Testis (tissue), 3 donors: ENCODE results near the gene CFAP57. TPM values are rescaled to one million over a fixed set of nuclear protein-coding genes. Genes with fewer than 3 reads are reported as not detected.

Experiments
- DNase-seq: peaks from one replicate; pipeline ENCODE4 v3.0.0-alpha.2; 2019
- H3K27ac ChIP-seq, 2 donors: fragments of 200-600 bp; sonication (generic); one replicate each; pipeline ENCODE4 v1.5.1; 2019
- H3K27me3 ChIP-seq: fragments of 200-600 bp; sonication (generic); one replicate; pipeline ENCODE4 v1.5.1; 2019
- H3K36me3 ChIP-seq: fragments of 200-600 bp; sonication (generic); one replicate; pipeline ENCODE4 v1.5.1; 2017; ENCODE audit warnings: low read depth; ENCODE audit errors: missing control alignments
- H3K4me1 ChIP-seq: fragments of 200-600 bp; sonication (generic); one replicate; pipeline ENCODE4 v1.5.1; 2019
- H3K4me3 ChIP-seq, 2 donors: fragments of 200-600 bp; sonication (generic); one replicate each; pipeline ENCODE4 v1.5.1; 2017 to 2019
- H3K9me3 ChIP-seq: fragments of 200-600 bp; sonication (generic); one replicate; pipeline ENCODE4 v1.5.1; 2017
- POLR2A ChIP-seq: fragments of 450-650 bp; IDR thresholded peaks from one replicate; pipeline ENCODE4 v1.6.1; 2017; ENCODE audit warnings: antibody characterized with exemption, mild to moderate bottlenecking, moderate library complexity
- WGBS, 2 donors: methylation state at CpG; one replicate each; pipeline ENCODE4 v1.1.5; 2018; 5-methylcytosine and 5-hydroxymethylcytosine counted together
- intact Hi-C: fragments of 100-400 bp; cut with DNase I; formaldehyde crosslinking; loops from one replicate; pipeline ENCODE4 v1.15.1; 2023; ENCODE audit warnings: low total_unique reads
- polyA plus RNA-seq: library from polyadenylated mRNA; stranded (reverse); fragments of 350-450 nt; fragmentation: Illumina TruSeq; extraction: RNeasy Lipid Tissue Mini Kit (QIAGEN cat#74804); gene quantifications from one replicate; pipeline ENCODE4 v1.2.3, GENCODE V29; 2014; ENCODE audit warnings: low read depth, low replicate concordance; ENCODE audit not compliant: insufficient read depth
- total RNA-seq, 2 donors: library from RNA; depleted of rRNA; stranded (reverse); fragments of >200 nt; gene quantifications; one replicate each; pipeline ENCODE4 v1.2.3, GENCODE V29; 2016
- TF ChIP-seq, protein P1 (sequence below), 3 experiments: fragments of 450-650 bp in 2 of 3; fragments of 200-600 bp in 1 of 3; sonication (generic) in 1 of 3; IDR thresholded peaks; one replicate each; pipeline ENCODE4 v1.5.1; 2016 to 2019; ENCODE audit warnings: antibody characterized with exemption in 3 of 3, mild to moderate bottlenecking in 2 of 3, moderate library complexity in 1 of 3

The CFAP57 gene
- total and polyA plus RNA-seq, 3 donors from 2014 or later = 16.6 to 38.7 (median 22.9) TPM

DNA sequence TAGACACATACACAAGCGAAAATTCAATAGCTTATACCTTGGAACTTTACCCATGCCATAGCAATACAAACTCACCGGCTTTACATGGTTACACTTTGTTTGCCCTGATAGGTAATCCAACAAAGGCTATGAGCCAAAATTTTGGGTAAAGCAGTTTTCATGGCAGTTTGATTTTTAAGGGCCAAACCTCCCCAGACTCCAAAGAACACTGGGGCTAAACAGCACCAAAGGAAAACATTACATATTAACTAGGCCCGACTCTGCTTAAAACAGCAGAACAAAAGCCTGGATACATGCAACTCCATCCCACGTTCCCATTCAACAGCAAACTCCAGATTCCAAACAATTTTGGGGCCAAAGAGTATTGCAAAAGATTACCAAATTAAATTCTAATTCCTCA is 93.3 kb downstream of the CFAP57 start:
- Histone ChIP-seq H3K9me3 (no peaks in the 10 kb centered on the region), H3K36me3 (no peaks in the 10 kb centered on the region), H3K4me1 (no peaks in the 10 kb centered on the region), H3K27me3 (no peaks in the 10 kb centered on the region), H3K27ac (no peak overlapping the region), H3K4me3 (no peak overlapping the region)
- 84 to 90% methylated on average over 4 of the region's 4 CpGs for WGBS, 2 donors
- intact Hi-C loops = no loop called here
- no peak for DNase-seq
- TF ChIP-seq, protein P1, sequence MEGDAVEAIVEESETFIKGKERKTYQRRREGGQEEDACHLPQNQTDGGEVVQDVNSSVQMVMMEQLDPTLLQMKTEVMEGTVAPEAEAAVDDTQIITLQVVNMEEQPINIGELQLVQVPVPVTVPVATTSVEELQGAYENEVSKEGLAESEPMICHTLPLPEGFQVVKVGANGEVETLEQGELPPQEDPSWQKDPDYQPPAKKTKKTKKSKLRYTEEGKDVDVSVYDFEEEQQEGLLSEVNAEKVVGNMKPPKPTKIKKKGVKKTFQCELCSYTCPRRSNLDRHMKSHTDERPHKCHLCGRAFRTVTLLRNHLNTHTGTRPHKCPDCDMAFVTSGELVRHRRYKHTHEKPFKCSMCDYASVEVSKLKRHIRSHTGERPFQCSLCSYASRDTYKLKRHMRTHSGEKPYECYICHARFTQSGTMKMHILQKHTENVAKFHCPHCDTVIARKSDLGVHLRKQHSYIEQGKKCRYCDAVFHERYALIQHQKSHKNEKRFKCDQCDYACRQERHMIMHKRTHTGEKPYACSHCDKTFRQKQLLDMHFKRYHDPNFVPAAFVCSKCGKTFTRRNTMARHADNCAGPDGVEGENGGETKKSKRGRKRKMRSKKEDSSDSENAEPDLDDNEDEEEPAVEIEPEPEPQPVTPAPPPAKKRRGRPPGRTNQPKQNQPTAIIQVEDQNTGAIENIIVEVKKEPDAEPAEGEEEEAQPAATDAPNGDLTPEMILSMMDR (IDR thresholded peaks at IDR 0.05) = no peak
- no peak for TF ChIP-seq POLR2A

DNA sequence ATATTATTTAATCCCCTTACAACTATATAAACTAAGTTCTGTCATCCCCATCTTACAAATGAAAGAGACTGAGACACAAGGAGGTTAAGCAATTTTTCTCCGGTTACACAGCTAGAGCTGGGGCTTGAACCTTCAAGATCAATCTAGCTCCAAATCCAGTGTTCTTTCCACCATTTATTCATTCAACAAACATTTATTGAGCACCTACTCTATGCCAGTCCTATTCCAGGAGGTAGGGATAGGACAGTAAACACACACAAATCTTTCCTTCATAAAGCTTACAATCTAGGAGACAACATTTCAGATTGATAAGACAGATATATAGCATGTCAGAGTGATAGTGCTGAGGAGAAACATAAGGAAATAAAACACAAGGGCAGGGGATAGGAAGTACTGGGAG is 94.8 kb downstream of the CFAP57 start:
- Histone ChIP-seq H3K27ac (no peak overlapping the region), H3K4me3 (no peak overlapping the region), H3K36me3 (no peaks in the 10 kb centered on the region), H3K9me3 (no peaks in the 10 kb centered on the region), H3K4me1 (peaks cover 5% of the 10 kb centered on the region), H3K27me3 (no peaks in the 10 kb centered on the region)
- TF ChIP-seq, protein P1 (IDR thresholded peaks at IDR 0.05) = no peak
- TF ChIP-seq POLR2A = no peak
- intact Hi-C loops = no loop called here
- no peak for DNase-seq
- 100% methylated on average over 1 of the region's 1 CpG for WGBS, 2 donors

DNA sequence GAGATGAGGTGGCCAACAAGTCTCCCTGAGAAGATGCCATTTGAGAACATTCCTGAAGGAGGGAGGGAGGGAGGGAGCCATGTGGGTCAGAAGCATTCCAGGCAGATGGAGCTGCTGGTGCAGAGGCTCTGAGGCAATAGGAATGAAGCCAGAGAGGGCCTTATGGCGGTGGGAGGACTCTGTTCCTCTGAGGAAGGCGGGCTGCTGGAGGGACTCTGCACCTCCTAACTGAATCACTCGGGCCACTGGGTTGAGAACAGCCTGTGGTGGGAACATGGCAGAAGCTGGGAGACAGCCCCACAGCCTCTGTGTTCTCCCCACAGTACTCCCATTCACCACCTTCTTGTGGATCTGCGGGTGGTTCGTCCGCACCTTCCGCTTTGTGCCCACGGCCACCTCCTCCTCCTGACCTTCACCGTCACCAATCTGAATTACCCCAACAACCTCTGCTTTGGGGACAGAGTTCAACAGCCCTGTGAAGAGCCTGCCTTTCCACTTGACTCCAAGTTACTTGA is 95.2 kb downstream of the CFAP57 start:
- Histone ChIP-seq H3K27ac (no peak overlapping the region), H3K4me1 (peaks cover 5% of the 10 kb centered on the region), H3K9me3 (no peaks in the 10 kb centered on the region), H3K4me3 (no peak overlapping the region), H3K36me3 (no peaks in the 10 kb centered on the region), H3K27me3 (no peaks in the 10 kb centered on the region)
- intact Hi-C loops = no loop called here
- DNase-seq = peak; percentile 13
- TF ChIP-seq POLR2A = no peak
- TF ChIP-seq, protein P1 (IDR thresholded peaks at IDR 0.05) = no peak
- 84 to 86% methylated on average over 9 of the region's 9 CpGs for WGBS, 2 donors

DNA sequence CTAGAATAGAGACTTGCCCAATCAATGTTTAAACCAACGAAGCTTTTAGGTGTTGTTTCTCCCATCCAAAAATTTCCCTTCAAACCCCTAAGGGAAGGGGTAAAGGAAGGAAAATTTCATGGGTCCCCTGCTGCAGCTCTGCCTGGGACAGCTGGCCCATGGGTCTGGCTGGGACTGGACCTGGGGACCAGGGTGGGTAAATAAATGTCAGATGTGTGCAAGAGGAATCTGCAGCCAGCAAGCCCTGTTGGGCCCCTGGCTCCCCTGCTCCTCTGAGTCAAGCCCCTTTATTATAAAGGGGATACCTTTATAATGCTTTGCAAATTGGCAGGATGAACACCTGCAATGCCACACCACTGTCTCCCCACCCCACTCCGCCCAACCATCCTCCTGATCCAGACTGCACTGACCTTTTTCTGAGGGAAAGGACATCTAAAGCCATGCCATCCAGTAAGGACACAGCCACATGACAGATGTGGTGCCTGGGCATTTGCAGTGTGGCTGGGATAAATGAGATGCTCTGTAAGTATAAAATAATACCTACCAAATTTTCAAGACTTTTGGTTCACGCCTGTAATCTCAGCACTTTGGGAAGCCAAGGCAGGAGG is 95.8 kb downstream of the CFAP57 start:
- intact Hi-C loops = no loop called here
- 87 to 92% methylated on average over 3 of the region's 3 CpGs for WGBS, 2 donors

More for the DNA sequence above, 95.8 kb downstream of the CFAP57 start:
- DNase-seq = peak; percentile 7
- peaks cover 5% of the 10 kb centered on the region for H3K4me1 ChIP-seq
- TF ChIP-seq, protein P1 (IDR thresholded peaks at IDR 0.05) = no peak
- no peak overlapping the region for H3K4me3 ChIP-seq
- no peaks in the 10 kb centered on the region for H3K9me3 ChIP-seq
- H3K36me3 ChIP-seq = no peaks in the 10 kb centered on the region
- H3K27ac ChIP-seq = no peak overlapping the region
- H3K27me3 ChIP-seq = no peaks in the 10 kb centered on the region
